ENCODE measurements around the gene GNB5.

DNA sequence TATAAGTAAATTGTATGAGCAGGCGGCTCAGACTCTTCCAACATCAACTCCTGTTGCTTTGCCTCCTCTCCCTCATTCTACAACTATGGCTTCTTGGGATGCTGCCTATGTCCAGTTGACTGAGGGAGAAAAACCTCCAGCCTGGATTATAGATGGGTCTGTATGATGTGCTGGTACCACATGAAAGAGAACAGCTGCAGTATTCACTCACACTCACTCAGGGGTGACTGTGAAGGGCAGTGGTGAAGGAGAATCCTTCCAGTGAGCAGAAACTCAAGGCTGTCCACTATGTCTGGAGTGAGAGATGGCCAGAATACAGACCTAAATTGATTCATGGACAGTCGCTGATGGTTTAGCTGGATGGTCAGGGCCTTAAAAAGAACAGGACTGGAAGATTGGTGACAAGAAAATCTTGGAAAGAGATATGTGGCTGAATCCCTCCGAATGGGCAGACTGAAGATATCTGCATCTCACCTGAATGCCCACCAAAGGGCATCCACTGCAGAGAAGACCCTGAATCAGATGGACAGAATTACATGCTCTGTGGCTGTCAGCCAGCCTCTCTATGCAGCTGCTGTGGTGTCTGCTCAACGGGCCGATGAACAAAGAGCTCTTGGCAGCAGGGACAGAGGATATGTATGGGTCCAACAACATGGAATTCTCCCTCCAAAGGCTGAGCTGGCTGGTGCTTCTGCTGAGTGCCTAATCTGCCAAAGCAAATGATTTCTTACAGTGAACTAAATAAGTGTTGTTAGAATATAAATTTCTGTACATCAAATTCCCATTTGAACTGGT lies 76.7 kb downstream of the GNB5 start:
- TF ChIP-seq, protein P1, sequence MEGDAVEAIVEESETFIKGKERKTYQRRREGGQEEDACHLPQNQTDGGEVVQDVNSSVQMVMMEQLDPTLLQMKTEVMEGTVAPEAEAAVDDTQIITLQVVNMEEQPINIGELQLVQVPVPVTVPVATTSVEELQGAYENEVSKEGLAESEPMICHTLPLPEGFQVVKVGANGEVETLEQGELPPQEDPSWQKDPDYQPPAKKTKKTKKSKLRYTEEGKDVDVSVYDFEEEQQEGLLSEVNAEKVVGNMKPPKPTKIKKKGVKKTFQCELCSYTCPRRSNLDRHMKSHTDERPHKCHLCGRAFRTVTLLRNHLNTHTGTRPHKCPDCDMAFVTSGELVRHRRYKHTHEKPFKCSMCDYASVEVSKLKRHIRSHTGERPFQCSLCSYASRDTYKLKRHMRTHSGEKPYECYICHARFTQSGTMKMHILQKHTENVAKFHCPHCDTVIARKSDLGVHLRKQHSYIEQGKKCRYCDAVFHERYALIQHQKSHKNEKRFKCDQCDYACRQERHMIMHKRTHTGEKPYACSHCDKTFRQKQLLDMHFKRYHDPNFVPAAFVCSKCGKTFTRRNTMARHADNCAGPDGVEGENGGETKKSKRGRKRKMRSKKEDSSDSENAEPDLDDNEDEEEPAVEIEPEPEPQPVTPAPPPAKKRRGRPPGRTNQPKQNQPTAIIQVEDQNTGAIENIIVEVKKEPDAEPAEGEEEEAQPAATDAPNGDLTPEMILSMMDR (IDR thresholded peaks at IDR 0.05) = no peak
- no peak for TF ChIP-seq POLR2A (IDR thresholded peaks at IDR 0.05)
